Adrenal gland (tissue), 5 donors: ENCODE measurements around the gene CNTNAP2.

Experiments used
- POLR2A ChIP-seq, 2 donors: fragments of 450-650 bp; IDR thresholded peaks; one replicate each; pipeline ENCODE4 v1.6.1; 2017; ENCODE audit warnings: antibody characterized with exemption in 2 of 2, mild to moderate bottlenecking in 2 of 2, moderate library complexity in 1 of 2
- TF ChIP-seq, protein P1 (sequence below), 6 experiments: fragments of 450-650 bp in 4 of 6; fragments of 200-600 bp in 2 of 6; sonication (generic) in 1 of 6; IDR thresholded peaks; 1 replicate in 5 of 6; 2 replicates in 1 of 6; pipeline versions ENCODE4 v1.5.1 to v1.8.0; 2016 to 2021; ENCODE audit warnings: antibody characterized with exemption in 6 of 6, mild to moderate bottlenecking in 2 of 6, moderate library complexity in 1 of 6
- donor health status: DM: no; HTN: no; CAD: no.

DNA sequence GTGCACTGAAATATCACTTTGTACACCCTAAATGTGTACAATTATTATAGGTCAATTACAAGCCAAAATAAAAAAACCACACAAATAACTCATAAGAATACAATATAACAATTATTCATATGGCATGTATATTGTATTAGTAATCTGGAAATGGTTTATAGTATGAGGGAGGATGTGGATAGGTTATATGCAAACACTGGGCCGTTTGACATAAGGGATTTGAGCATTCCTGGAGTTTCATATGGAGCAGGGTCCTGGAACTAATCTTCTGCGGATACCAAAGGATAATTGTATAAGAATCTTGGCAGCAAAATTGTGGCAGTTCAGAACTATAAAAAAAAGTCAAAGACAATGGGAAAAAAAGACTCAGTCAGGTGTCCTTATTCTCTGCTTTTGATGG, 619.4 kb downstream of the CNTNAP2 start:
- no peak for TF ChIP-seq POLR2A (IDR thresholded peaks at IDR 0.05)
- TF ChIP-seq, protein P1, sequence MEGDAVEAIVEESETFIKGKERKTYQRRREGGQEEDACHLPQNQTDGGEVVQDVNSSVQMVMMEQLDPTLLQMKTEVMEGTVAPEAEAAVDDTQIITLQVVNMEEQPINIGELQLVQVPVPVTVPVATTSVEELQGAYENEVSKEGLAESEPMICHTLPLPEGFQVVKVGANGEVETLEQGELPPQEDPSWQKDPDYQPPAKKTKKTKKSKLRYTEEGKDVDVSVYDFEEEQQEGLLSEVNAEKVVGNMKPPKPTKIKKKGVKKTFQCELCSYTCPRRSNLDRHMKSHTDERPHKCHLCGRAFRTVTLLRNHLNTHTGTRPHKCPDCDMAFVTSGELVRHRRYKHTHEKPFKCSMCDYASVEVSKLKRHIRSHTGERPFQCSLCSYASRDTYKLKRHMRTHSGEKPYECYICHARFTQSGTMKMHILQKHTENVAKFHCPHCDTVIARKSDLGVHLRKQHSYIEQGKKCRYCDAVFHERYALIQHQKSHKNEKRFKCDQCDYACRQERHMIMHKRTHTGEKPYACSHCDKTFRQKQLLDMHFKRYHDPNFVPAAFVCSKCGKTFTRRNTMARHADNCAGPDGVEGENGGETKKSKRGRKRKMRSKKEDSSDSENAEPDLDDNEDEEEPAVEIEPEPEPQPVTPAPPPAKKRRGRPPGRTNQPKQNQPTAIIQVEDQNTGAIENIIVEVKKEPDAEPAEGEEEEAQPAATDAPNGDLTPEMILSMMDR (IDR thresholded peaks at IDR 0.05), result no peak
